GM04503 (cell line): ENCODE data around the gene SULT1A1.

Experiments
- DNase-seq: peaks from one replicate; pipeline ENCODE4 v3.0.0-alpha.2; 2012; ENCODE audit warnings: low read depth

Gene SULT1A1

DNA sequence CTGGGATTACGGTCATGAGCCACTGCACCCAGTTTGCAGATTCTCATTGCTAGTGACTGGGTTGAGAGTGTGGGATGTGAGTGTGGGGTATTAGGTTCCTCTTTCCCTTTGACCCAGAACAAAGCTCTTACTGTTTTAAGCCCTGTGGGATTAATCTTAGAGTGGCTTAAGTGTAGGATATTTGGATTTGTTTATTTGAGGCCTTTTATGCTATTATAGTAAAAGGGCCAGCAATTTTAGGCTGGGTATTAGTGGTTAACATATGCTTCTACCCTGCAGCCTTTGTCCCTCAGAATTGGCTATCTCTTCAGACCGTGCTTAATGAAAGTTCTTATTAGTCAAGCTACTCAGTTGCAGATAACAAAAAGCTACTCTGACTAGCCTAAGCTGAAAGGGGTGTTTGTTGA, 52.9 kb downstream of the SULT1A1 start:
- DNase-seq = no peak

GRCh38 chr16:28555561-28555960, 54.3 kb downstream of the SULT1A1 start:
- no peak for DNase-seq
